Bronchial epithelial cell (primary cell): Measurements from ENCODE around the gene RIC1. TPM values are rescaled to one million over a fixed set of nuclear protein-coding genes. Genes with fewer than 3 reads are reported as not detected.
"Not testable (repeated sequence)": the region's sequence is repeated elsewhere in the genome, so short reads cannot be mapped to it uniquely, and the experiment has no call there.

Source experiments
- DNase-seq: peaks from one replicate; pipeline ENCODE4 v3.0.0-alpha.2; 2010; ENCODE audit warnings: low read depth
- FAIRE-seq: peaks from 2 replicates; lab custom pipeline; 2011; peaks lifted over from hg19 to GRCh38; lab: Jason Lieb, UNC
- H3K27me3 ChIP-seq: 2 replicates; pipeline ENCODE4 v1.5.1; 2011; ENCODE audit warnings: low read length; ENCODE audit not compliant: control insufficient read depth, insufficient read depth
- H3K36me3 ChIP-seq: 2 replicates; pipeline ENCODE4 v1.5.1; 2011; ENCODE audit warnings: low read length; ENCODE audit not compliant: control insufficient read depth, insufficient read depth
- H3K4me3 ChIP-seq: 2 replicates; pipeline ENCODE4 v1.5.1; 2011; ENCODE audit warnings: mild to moderate bottlenecking, low read depth, low read length, control low read depth
- CTCF ChIP-seq: IDR thresholded peaks from 2 replicates; pipeline ENCODE4 v1.5.1; 2011; ENCODE audit warnings: mild to moderate bottlenecking, moderate library complexity, low read length, control low read depth, inconsistent platforms; ENCODE audit not compliant: insufficient read depth, severe bottlenecking
- total RNA-seq: library from RNA; depleted of rRNA; stranded (reverse); fragments of >200 nt; gene quantifications from 2 replicates; pipeline ENCODE4 v1.2.1, GENCODE V29; 2014

Gene RIC1
- total RNA-seq, 1 donor from 2014 or later = 34.2 TPM

GRCh38 chr9:5698810-5699556 is 70.1 kb downstream of the RIC1 start:
- FAIRE-seq (no peak), DNase-seq (peak; percentile 35)
- Histone ChIP-seq H3K36me3 (no peaks in the 10 kb centered on the region), H3K4me3 (no peak overlapping the region), H3K27me3 (no peaks in the 10 kb centered on the region)
- no peak for TF ChIP-seq CTCF

- no peak for TF ChIP-seq CTCF
- H3K36me3 ChIP-seq = no peaks in the 10 kb centered on the region
- no peak for FAIRE-seq
- H3K27me3 ChIP-seq = no peaks in the 10 kb centered on the region
- H3K4me3 ChIP-seq = no peak overlapping the region
- no peak for DNase-seq
These were observed 79.5 kb downstream of the RIC1 start for GRCh38 chr9:5708414-5708813.

GRCh38 chr9:5712651-5713390 is 83.9 kb downstream of the RIC1 start:
- no peak for TF ChIP-seq CTCF
- FAIRE-seq (no peak), DNase-seq (no peak)
- no peaks in the 10 kb centered on the region for H3K27me3 ChIP-seq
- H3K36me3 ChIP-seq = peaks cover 2% of the 10 kb centered on the region
- no peak overlapping the region for H3K4me3 ChIP-seq

- H3K4me3 ChIP-seq = no peak overlapping the region
- DNase-seq (peak; percentile 89), FAIRE-seq (no peak)
- peaks cover 2% of the 10 kb centered on the region for H3K36me3 ChIP-seq
- TF ChIP-seq CTCF = peak; percentile 58
- no peaks in the 10 kb centered on the region for H3K27me3 ChIP-seq
These were observed 85.8 kb downstream of the RIC1 start for GRCh38 chr9:5714501-5715401.

- TF ChIP-seq CTCF = no peak
- no peak for FAIRE-seq
- Histone ChIP-seq H3K27me3 (no peaks in the 10 kb centered on the region), H3K36me3 (peaks cover 2% of the 10 kb centered on the region), H3K4me3 (no peak overlapping the region)
- no peak for DNase-seq
These were observed 86.7 kb downstream of the RIC1 start for GRCh38 chr9:5715548-5716127.

GRCh38 chr9:5717434-5717833 is 88.5 kb downstream of the RIC1 start:
- FAIRE-seq, H3K27me3 ChIP-seq, H3K4me3 ChIP-seq, H3K36me3 ChIP-seq, DNase-seq: not testable (repeated sequence)
